Superior temporal gyrus (tissue), 1 donor: Measurements from ENCODE around the gene DHX58.

Experiments
- DNase-seq: peaks from one replicate; pipeline ENCODE4 v3.0.0-alpha.2; 2016; ENCODE audit errors: extremely low spot score

The DHX58 gene

GRCh38 chr17:42053731-42054500 is 58.6 kb downstream of the DHX58 start:
- DNase-seq = no peak

GRCh38 chr17:42052346-42052877 is 60.1 kb downstream of the DHX58 start:
- no peak for DNase-seq

GRCh38 chr17:42051645-42052044 is 60.9 kb downstream of the DHX58 start:
- DNase-seq = no peak
